HUDEP-2 (cell line): ENCODE results near the gene COL15A1.
A peak's percentile ranks its signal among the peaks of the same experiment; 100 is the strongest.

Source experiments
- DNase-seq, 76 experiments: peaks; one replicate each; lab custom pipeline; 2025; ENCODE audit not compliant: unreplicated experiment in 76 of 76; lab: John Stamatoyannopoulos, UW

The COL15A1 gene

DNA sequence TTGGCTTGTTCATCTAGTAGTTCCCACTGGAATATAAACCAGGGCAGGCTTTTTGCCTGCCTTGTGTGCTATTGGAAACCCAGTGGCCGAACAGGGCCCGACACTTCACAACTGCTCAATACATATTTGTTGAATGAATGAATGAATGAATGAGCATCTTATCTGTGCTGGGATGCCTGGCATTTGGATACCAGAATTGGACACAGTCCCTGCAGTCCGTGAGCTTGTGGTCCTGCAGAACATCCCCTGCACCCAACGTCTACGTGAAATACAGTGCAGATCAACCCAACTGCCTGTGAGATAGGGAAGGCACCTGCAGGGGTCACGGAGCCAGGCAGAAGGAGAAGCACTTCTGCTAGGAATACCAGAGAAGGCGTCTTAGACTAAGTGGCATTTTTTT lies 30.0 kb upstream of the COL15A1 start:
- no peak for DNase-seq

DNA sequence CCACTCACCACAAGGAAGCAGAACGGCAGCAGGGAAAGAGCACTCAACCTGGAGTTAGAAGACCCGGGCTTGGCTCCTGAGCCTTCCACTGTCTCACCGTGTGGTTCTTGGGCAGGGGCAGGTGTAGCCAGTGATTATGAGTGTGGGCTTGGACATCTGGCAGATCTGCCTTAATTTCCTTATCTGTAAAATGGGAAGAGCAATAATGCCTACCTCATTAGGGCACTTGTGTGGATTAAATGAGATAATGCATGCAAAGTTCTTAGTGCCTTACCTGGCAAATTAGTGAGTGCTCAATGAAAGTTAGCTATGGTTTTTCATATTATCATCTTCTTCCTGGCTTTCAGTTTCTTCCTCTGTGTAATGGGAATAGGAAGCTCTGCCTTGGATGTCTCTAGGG lies 28.1 kb upstream of the COL15A1 start:
- DNase-seq, result no peak

DNA sequence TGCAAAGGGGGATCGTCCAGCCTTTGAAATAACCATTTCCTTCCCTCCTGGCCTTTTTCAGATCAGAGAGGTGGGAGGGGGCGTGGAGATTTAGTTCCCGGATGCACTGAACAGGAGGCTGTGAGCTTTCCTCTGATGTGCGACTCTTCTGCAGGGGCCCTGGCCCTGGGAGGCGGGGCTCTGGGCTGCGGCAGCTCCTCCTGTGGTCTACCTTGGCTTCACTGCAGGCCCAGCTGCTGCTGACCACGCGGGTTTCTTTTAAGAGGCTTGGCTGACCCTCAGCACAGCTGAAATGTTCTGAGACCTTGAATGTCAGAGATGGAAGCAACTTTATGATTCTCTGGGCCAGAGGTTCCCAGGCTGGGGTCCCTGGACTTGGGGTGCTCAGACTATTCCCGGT lies 27.0 kb upstream of the COL15A1 start:
- DNase-seq, result no peak

DNA sequence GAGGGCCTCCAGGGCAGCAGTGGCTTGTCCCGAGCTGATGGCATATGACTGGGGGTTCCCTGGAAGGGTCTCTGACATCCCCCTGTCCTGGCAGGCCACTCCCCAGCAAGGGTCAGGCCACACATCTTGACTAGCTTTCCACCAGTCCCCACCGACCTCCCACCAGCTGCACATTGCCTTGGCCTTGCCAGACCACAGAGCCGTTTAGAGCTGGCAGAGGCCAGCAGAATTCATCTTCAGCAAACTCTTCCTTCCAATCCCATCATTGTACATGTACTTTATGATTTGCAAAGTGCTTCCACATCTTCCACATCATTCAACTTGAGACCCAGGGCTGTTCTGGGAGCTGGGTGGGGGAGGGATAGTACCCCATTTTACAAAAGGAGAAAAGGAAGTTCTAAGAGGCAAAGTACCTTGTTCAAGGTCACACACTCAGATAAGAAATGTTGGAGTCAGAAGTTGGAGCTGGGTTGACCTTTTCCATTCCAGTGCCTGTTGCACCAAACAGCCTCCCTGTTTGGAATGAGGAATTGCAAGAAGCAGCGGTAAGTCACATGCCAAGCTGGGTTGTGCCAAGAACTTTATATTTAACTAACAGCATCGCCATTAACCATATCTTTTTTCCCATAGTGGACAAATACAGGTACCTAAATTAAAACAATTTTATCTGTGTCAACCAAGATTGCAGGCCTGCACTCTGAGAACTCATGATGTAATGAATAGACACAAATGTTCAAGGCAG lies 25.8 kb upstream of the COL15A1 start:
- no peak for DNase-seq

DNA sequence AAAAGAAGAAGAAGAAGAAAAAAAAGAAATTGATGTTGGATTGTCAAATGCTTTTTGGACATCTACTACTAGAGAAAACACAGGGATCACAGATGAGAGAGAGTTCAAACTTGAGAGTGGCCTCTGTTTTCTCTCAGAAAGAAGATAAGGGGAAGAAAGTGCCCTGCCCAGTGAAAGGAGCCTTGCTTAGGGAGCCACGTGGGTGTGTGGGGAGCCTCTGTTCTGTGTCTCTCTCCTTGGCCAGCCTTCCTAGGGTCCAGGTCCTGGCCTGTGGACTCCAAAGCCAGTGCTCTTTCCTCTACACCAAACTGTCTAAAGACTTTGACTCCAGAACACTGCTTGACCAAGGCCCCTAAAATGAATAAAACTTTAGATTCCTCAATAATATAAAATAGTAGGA lies 22.0 kb upstream of the COL15A1 start:
- peak in 57 of 76 experiments; percentile 14 to 71 (median 37) for DNase-seq

DNA sequence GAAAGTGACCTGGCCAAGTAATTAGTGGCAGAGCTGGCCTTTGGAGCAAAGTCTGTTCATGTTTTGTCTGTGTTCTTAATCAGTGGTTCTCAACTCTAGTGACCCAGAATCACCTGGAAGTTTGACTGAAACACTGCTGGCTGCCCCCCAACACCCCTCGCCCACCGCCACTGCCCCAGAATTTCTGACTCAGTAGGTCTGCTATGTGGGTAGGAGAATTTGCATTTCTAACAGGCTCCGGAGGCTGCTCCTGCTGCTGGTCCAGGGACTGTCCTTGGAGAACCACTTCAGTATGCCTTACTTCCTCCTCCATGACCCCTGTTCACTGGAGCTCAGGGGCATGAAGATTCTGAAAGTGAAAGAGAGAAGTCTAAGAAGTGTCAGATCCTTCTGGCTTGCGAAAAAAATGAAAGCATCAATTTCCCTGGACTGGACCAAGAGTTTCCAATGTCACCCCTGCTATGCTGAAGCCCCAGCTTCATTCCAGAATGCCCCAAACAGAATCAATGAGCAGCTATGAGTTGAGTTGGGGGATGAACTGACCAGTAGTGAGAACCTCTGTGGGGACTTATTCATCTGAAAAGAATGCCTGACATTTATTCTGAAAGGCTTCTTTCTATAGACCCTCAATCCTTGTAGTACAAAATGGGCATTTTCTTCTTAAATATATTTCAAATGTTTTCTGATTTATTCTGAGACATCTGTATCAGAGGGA lies 20.8 kb upstream of the COL15A1 start:
- no peak for DNase-seq

DNA sequence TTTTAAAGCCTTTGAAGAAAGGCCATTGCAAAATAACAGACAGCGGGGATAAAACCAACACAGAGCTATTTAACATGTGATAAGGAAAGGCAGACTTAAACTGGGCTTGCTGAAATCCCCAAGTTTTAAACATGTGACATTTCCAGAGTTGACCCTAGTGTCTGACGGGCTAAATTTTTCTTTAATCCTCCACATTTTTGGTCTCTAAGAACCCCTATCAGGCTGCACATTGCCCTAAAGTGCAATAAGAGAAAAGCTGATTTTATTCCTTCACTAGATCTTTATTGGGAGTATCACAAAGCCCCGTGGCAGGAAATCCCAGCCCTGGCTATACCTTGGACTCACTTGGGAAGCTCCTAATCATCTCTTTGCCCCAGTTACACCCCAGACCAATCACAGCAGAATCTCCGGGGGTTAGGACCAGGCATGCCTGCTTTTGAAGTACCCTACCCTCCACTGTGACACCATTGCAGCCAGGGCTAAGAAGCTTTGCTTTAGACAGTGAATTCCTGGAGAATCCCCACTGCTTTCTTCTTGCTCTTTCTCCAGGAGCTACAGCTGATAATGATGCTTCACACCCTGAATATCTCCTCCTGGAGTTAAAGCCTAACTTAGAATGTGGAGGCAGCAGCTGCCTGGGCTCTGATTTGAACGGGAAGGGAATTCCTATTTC lies 20.1 kb upstream of the COL15A1 start:
- DNase-seq, result no peak

DNA sequence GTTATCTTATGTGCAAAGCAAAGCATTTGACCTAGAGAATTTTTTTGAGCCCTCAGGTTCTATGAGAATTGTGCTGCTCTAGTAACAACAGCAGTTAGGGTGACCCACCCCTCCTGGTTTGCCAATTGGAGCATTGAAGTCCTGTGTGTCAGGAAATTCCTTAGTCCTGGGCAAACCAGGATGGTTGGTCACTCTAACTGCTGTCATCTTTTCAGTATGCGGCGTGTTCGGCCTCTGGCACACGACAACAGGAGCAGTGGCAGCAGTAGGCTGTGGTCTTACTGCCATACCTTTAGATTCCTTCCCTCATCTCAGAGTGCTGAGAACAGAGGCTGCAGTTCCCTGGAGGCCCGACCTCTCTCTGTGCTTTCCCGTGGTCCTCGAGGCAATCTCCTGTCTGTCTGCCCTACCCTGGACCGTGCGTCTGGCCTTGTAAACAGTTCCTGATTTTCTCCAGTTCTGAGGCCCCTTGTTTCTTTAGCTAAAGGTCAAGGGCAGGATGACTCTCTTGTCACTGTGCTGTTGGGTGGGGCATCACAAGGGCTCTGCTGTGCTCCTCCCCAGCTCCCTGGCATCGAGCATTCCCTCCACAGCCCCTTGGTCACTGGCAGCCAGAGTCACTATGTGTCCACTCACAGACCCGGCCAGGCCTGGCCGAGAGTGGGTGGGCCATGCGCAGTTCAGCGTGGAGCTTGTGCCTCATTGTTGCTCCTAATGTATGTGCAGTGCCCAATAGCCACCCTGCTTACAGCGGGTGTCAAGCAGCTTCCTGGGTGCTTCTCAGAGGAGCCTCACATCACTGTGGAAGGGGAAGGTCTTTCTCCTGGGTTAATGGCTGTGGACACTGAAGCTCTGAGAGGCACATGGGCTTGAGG lies 18.5 kb upstream of the COL15A1 start:
- peak in 5 of 76 experiments; percentile 6 to 29 (median 14) for DNase-seq

DNA sequence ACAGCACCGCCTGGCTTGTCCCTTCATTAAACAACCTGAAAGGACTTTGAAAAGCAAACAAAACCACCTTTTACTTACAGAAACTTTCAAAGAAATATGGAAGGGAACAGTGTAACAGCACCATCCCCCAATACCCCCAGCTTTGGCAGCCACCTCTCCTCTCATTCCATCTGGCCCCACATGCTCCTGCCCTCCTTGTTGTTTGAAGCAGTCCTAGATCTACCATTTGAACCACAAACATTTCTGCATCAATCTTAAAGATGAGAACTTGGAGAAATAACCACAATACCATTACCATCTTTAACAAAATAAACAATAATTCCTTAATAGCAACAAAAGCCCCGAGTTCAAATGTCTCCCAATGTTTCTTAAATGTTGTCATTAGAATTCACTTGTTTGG lies 17.8 kb upstream of the COL15A1 start:
- DNase-seq, result no peak

DNA sequence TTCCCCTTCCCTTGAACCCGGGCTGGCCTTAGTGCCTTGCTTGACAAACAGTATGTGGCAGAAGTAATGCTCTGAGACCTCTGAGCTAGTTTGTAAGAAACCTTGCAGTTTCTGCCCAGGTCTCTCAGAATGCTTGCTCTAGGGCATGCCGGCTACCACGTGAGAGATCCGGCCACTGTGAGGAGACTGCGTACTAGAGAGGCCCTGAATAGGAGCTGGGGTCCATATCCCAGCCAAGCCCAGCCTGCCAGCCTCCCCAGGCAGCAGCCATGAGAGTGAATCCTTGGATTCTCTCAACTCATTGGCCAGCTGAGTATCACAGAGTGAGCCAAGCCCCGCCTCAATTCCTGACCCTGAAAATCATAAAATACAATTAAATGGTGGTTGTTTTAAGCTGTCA lies 16.0 kb upstream of the COL15A1 start:
- DNase-seq, result no peak

DNA sequence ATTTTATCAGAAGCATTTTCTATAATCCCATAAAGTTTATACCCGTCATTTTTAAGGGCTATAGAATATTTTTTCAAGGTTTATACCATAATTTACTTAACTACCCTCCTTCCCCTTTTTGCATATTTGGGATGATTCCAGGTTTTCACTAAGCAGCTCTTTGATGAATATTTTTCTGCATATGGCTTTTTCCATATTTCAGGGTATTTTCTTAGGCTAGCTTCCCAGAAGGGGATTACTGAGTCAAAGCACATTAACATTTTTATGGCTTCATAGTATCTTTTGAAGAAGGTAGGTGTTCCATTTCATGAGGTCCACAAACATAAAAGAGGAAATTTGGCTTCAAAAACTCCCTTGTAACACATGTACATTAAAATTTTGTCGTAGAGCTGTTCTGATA lies 14.6 kb upstream of the COL15A1 start:
- DNase-seq, result no peak

DNA sequence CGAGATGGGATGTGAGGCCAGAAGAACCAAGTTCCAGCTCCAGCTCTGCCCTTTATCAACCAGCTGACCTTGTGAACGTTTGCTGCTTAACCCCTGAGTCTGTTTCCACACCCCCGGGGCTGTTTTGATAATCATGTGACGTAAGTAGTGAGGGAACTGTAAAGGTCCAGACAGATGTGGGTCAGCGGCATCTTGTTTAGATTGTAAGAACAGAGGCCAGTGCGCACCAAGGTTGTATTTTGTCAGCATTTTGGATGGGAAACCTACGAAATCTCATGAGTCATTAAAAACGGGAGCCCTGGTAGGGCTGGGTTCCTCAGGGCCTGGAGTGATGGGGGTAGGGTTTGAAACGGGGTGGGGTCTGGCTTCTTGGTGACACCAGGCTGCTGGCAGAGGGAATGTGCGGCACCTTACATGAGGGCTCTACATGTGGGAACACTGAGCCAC lies 13.8 kb upstream of the COL15A1 start:
- DNase-seq, result peak in 4 of 76 experiments; percentile 4 to 22 (median 12)

DNA sequence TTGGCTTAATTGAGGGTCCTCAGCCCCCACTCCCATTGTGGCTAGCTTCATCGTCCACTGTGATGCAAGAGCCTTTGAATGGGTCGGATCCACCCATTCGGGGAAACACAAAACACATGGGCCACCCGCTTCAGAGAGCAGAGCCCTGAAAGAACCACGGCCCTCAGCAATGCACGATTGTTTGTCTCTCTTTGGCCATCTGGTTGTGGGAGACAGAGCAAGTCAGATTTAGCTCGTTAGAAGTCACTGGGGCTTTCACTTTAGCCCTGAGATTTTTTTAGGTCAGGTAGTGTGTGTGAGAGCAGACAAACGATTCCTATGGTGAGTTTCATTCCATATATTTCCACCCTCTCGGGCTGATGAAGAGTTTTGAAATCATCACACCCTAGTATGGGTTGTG lies 12.9 kb upstream of the COL15A1 start:
- no peak for DNase-seq

DNA sequence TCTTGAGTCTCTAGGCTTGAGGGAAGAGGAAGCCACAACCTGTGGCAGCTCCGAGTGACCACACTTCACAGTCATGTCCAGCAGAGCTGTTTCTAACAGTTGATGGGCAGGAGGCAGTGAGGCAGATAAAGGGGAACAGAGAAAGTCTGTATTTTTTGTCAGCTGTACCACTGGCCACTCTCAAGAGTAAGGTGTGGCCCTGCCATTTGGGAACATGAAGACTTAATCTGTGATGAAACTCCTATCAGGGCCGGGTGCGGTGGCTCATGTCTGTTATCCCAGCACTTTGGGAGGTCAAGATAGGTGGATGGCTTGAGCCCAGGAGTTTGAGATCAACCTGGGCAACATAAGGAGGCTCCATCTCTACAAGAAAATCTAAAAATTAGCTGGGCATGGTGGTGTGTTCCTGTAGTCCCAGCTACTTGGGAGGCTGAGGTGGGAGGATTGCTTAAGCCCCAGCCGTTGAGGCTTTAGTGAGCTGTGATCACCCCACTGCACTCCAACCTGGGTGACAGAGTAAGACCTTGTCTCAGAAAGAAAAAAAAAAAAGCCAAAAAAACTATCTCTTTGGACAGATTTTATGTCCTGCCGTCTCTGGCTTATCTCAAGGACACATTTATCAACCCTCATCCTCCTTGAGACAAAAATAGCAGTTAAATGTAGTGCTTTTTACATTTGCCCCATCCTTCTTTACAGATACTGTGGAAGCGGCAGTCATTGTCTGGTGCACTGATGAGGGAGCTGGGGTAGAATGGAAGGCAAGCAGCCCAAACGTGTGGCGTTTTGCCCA lies 11.9 kb upstream of the COL15A1 start:
- peak in 74 of 76 experiments; percentile 46 to 94 (median 76) for DNase-seq

DNA sequence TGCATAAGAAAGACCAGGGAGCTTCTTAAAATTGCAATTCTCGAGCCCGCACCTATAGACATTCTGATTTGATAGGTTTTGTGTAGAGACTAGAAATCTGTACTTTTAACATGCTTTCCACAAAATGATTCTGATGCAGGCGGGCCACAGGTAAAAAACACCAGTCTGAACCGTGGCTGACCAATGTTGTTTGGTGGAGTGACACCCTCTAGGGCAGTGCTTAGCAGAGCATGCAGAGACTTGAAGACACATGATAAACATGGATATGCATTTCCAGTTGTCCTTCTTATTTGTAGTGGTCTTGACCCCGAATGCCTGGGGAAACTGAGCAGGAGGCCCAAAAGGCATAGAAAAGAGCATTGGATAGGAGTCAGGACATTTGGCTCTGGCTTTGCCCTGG lies 10.5 kb upstream of the COL15A1 start:
- no peak for DNase-seq

DNA sequence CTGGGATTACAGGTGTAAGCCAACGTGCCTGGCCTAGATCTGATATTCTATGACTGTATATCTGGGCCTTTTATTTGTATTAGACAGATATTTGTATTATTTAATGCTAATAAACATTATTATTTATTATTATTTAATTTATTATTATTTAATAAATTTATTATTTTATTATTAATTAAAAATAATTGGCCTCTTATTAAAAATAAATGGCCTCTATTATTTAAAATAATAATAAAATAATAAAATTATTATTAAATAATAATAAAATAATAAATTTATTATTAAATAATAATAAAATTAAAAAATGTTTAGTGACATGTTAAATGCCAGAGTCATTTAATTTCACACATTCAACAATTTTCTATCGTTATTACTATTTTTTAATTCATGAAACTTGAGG lies 9.8 kb upstream of the COL15A1 start:
- DNase-seq, result no peak

DNA sequence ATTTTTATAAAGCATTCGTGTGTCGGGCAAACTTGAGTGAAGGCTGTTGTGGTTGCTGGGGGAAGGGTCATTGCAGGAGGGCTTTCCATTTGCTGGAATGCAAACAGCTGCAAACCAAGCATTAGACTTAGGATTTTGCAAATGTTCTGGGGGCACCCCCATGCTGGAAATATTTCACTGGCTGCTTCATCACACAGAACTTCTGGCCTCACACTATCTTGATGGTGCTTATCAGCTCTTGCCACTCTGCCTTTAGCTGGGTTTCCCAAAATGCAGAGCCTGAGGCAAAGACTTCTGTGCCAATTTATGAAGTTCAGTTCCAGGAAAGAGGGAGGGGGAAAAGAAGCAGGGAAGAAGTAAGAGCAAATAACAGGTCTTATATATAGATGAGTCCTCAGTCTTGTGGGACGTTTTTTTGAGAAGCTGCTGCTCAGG lies 8.6 kb upstream of the COL15A1 start:
- DNase-seq, result peak in 74 of 76 experiments; percentile 20 to 97 (median 74)

DNA sequence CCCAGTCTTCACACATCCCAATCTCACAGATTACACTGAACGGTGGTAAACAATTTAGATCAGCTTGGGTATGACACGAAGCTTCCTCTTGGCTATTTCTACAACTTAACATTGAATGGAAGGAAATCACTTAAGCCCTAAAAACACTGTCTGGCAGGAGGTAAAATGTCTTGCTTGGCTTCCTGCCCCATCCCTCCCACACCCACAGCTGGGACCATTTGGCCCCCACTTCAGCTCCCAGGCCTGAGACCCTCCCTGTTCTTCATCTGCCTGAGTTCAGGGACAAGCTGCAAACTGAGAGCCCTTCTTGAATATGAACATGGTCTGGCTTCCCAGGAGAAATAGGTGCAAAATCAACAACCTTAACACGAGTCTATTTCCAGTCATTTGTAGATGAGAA lies 3.4 kb upstream of the COL15A1 start:
- no peak for DNase-seq

DNA sequence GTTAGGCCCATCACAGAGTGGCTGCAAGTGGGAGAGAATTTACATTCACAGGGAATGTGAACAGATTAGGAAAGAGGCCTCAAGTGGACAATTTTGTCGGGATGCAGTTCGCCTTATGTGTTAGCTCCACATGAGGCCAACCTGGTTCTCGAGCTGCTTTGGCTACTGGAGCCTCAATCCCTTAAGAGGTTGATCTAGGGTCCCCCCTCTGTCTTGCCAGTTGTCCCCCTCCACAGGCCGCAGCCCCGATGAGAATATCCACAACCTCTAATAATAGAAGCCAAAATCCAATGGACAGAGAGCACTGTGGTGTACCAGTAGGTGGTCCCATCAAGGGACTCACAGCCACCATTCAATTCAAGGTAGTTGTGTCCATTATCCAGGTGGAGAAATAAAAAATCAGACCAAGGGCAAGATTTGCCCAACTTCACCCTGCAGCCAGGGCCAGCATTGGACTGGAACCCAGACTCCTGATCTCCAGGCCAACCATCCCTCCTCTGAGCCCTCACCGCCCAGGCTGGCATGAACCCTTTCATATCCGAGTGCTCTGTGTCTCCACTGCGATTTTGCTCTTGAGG lies 1.7 kb upstream of the COL15A1 start:
- DNase-seq, result no peak
